GM12865 (cell line): Measurements from ENCODE around the gene KRTAP4-5.
"Not testable (repeated sequence)": the region's sequence is repeated elsewhere in the genome, so short reads cannot be mapped to it uniquely, and the experiment has no call there.

Source experiments
- DNase-seq: peaks from one replicate; pipeline ENCODE4 v3.0.0; 2010; ENCODE audit warnings: low read depth
- H3K4me3 ChIP-seq: 2 replicates; pipeline ENCODE4 v1.5.1; 2011; ENCODE audit warnings: mild to moderate bottlenecking, low read depth, low read length, control low read depth
- CTCF ChIP-seq: IDR thresholded peaks from 2 replicates; pipeline ENCODE4 v1.5.1; 2011; ENCODE audit warnings: low read length, control low read depth, low read depth, inconsistent platforms; ENCODE audit not compliant: insufficient read depth; ENCODE audit errors: missing control alignments

Gene KRTAP4-5

GRCh38 chr17:41103896-41104295, 45.7 kb downstream of the KRTAP4-5 start:
- DNase-seq, result no peak
- no peak overlapping the region for H3K4me3 ChIP-seq
- TF ChIP-seq CTCF, result no peak

GRCh38 chr17:41101586-41102259, 47.9 kb downstream of the KRTAP4-5 start, which contains the start of gene KRTAP4-16:
KRTAP4-16 (minus strand) TSS chr17:41102209; CDS start chr17:41102209, 0 bp downstream.
- no peak within 1 kb of the TSS for H3K4me3 ChIP-seq
- TF ChIP-seq CTCF, result no peak
- DNase-seq, result no peak

- not testable (repeated sequence) for DNase-seq, H3K4me3 ChIP-seq
These were observed 49.7 kb downstream of the KRTAP4-5 start for GRCh38 chr17:41099682-41100480.
